ENCODE data around the gene TOMM70. TPM values are rescaled to one million over a fixed set of nuclear protein-coding genes. Genes with fewer than 3 reads are reported as not detected.

Gene TOMM70
- 21.7 and 37.6 TPM in 2 replicates for total RNA-seq

GRCh38 chr3:100400780-100401673, at the start of gene TOMM70, which contains the start of gene LNP1:
TOMM70 (minus strand) TSS chr3:100401089; CDS start chr3:100400949, 140 bp downstream.
LNP1 (plus strand) TSS chr3:100401539; CDS start chr3:100429730, 28,191 bp downstream.

GRCh38 chr3:100334488-100335351, 66.2 kb downstream of the TOMM70 start, which contains the start of gene NIT2:
NIT2 (plus strand) TSS chr3:100334757; CDS start chr3:100334792, 35 bp downstream.

Other genes with a start within 250 kb of the TOMM70 start
- 29.0 and 44.8 TPM in 2 replicates for gene TBC1D23, start 140.1 kb downstream of the TOMM70 start, total RNA-seq
- gene NIT2, start 66.3 kb downstream of the TOMM70 start, total RNA-seq: 6.2 and 8.3 TPM in 2 replicates
- 0.81 and 1.1 TPM in 2 replicates for gene LNP1, start 450 bp upstream of the TOMM70 start, total RNA-seq
- 0.97 and 26.1 TPM in 2 replicates for gene TMEM45A, start 91.5 kb upstream of the TOMM70 start, total RNA-seq
- gene ADGRG7, start 208.5 kb upstream of the TOMM70 start, total RNA-seq: not detected in 2 replicates